PC-9 (cell line): ENCODE data around the gene DGKG. TPM values are rescaled to one million over a fixed set of nuclear protein-coding genes. Genes with fewer than 3 reads are reported as not detected.

Source experiments
- BruUV-seq: library from RNA; stranded (reverse); fragments of 400-500 nt; replicated peaks from 2 replicates; lab custom pipeline; 2021; lab: Mats Ljungman, UMichigan
- CTCF ChIA-PET: fragments of 300-600 bp; sonication (Branson Sonifier 250); formaldehyde crosslinking; loops from one replicate; lab custom pipeline; 2022; ENCODE audit warnings: antibody characterized with exemption; lab: Charles Lee
- POLR2A ChIA-PET: fragments of 300-600 bp; sonication (Branson Sonifier 250); formaldehyde crosslinking; loops from one replicate; lab custom pipeline; 2022; ENCODE audit warnings: antibody characterized with exemption; ENCODE audit not compliant: unreplicated experiment; lab: Charles Lee
- DNase-seq, 2 experiments: peaks; one replicate each; pipeline versions ENCODE4 v3.0.0 to v3.0.0-alpha.2; 2015 to 2022; ENCODE audit warnings: mixed read lengths in 1 of 2
- H2AFZ ChIP-seq: fragments of 200-600 bp; sonication (generic); 2 replicates; pipeline ENCODE4 v1.8.1; 2017; ENCODE audit warnings: antibody characterized with exemption
- H3F3A ChIP-seq: fragments of 200-600 bp; sonication (generic); 2 replicates; pipeline ENCODE4 v1.8.1; 2017; ENCODE audit warnings: antibody characterized with exemption, mild to moderate bottlenecking, low read depth; ENCODE audit not compliant: insufficient read depth
- H3K27ac ChIP-seq: fragments of 200-600 bp; sonication (generic); 2 replicates; pipeline ENCODE4 v1.6.1; 2016; ENCODE audit warnings: mixed run types
- H3K27me3 ChIP-seq: fragments of 200-600 bp; sonication (generic); 2 replicates; pipeline ENCODE4 v1.6.1; 2016; ENCODE audit warnings: low read depth, mixed run types; ENCODE audit not compliant: insufficient read depth
- H3K36me3 ChIP-seq: fragments of 200-600 bp; sonication (generic); 2 replicates; pipeline ENCODE4 v1.6.1; 2016; ENCODE audit warnings: low read depth, mixed run types
- H3K4me1 ChIP-seq: fragments of 200-600 bp; sonication (generic); replicated peaks from 2 replicates; pipeline ENCODE4 v1.6.1; 2016; ENCODE audit warnings: mixed run types; ENCODE audit not compliant: insufficient read depth
- H3K4me2 ChIP-seq: fragments of 200-600 bp; sonication (generic); 2 replicates; pipeline ENCODE4 v1.6.1; 2017; ENCODE audit warnings: mixed run types
- H3K4me3 ChIP-seq: fragments of 200-600 bp; sonication (generic); 2 replicates; pipeline ENCODE4 v1.6.1; 2016; ENCODE audit warnings: mixed run types
- H3K79me2 ChIP-seq: fragments of 200-600 bp; sonication (generic); 2 replicates; pipeline ENCODE4 v1.6.1; 2017; ENCODE audit warnings: low read depth, mixed run types
- H3K9me2 ChIP-seq: fragments of 200-600 bp; sonication (generic); 2 replicates; pipeline ENCODE4 v1.8.1; 2017; ENCODE audit warnings: mild to moderate bottlenecking; ENCODE audit not compliant: insufficient read depth
- H3K9me3 ChIP-seq: fragments of 200-600 bp; sonication (generic); 2 replicates; pipeline ENCODE4 v1.8.1; 2016; ENCODE audit warnings: low read depth; ENCODE audit not compliant: insufficient read depth
- H4K20me1 ChIP-seq: fragments of 200-600 bp; sonication (generic); 2 replicates; pipeline ENCODE4 v1.8.1; 2017; ENCODE audit not compliant: insufficient read depth
- EZH2 ChIP-seq: fragments of 200-600 bp; sonication (generic); IDR thresholded peaks from 2 replicates; pipeline ENCODE4 v1.8.0; 2017; ENCODE audit warnings: antibody characterized with exemption, low read depth
- intact Hi-C: fragments of 100-400 bp; cut with micrococcal nuclease; formaldehyde crosslinking; loops from one replicate; pipeline ENCODE4 v1.10.0; 2022; ENCODE audit not compliant: unreplicated experiment
- total RNA-seq: library from RNA; stranded (reverse); gene quantifications from 2 replicates; pipeline ENCODE4 v1.2.3, GENCODE V29; 2021
- TF ChIP-seq, protein P1 (sequence below): fragments of 200-600 bp; sonication (generic); conservative IDR thresholded peaks from 2 replicates; pipeline ENCODE4 v1.6.1; 2017; ENCODE audit warnings: mixed run types, antibody characterized with exemption, mild to moderate bottlenecking, moderate library complexity

The DGKG gene
- total RNA-seq, 1 experiment from 2014 or later: 20.0 TPM

DNA sequence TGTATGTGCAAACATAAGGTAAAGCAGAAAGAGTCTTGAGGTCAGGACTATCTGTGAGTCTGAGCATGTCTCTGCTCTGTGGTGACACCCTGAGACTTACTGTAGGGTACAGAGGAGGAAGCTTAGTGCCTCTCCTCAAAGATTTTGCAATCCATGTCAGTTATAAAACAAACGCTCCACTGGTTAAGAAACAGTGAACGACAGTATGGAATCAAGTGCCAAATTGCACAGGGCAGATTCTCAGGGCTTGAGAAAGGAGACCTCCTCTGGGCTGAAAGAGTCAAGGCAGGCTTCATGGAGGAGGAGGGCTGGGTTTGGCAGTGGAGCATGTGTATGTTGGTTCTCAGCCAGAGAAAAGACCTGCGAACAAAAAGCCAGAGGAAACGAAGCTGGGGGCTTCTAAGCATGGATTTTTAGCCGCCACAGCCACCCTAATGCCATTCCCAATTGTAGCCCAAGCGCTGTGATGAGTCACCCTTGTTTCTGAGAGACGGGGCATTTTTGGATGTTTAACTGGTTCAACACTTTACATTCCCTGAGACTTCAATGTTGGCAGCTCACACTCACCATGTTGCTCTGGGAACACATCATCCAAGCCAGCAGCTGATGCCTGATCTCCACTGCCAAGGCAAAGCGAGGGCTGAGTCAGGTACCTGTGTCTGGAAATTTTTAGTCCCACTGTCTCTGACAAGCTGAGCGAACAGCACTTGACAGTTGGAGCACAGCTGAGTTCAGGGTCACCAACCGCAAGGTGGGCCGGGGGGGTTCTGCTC lies 3.4 kb upstream of the DGKG start:
- intact Hi-C loops: no loop called here
- Histone ChIP-seq H3K4me3 (no peak overlapping the region), H3F3A (no peaks in the 10 kb centered on the region), H3K4me1 (no peaks in the 10 kb centered on the region), H3K79me2 (no peaks in the 10 kb centered on the region), H3K9me3 (no peaks in the 10 kb centered on the region), H3K27ac (no peak overlapping the region), H4K20me1 (no peaks in the 10 kb centered on the region), H2AFZ (no peak overlapping the region), H3K36me3 (no peaks in the 10 kb centered on the region), H3K9me2 (no peaks in the 10 kb centered on the region), H3K27me3 (peaks cover 100% of the 10 kb centered on the region), H3K4me2 (no peak overlapping the region)
- TF ChIP-seq EZH2: no peak
- DNase-seq: no peak
- BruUV-seq: no TSS peak
- CTCF ChIA-PET: no interaction called here
- POLR2A ChIA-PET: no interaction called here

DNA sequence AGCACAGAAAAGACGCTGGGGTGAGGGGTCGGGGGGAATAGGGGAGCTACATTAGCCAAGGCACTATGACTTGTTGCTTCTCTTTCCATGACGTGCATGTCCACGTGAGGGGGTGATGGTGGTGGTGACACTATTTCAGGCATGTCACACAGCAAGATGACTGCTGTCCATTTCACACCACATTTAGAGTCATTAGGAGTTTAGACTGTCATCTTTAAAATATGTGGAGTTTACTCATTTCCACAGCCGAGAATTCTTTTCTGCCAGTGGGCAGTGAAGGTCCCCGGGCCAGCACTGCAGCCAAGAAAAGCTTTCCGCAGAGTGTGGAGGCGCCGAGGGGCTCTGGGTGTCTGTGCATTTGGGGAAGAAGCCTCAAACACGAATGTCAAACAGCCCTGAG lies 954 bp upstream of the DGKG start:
- POLR2A ChIA-PET: no interaction called here
- Histone ChIP-seq H3K79me2 (no peaks in the 10 kb centered on the region), H3K36me3 (no peaks in the 10 kb centered on the region), H3F3A (no peaks in the 10 kb centered on the region), H3K9me3 (no peaks in the 10 kb centered on the region), H3K4me3 (no peak overlapping the region), H2AFZ (no peak overlapping the region), H3K27ac (no peak overlapping the region), H3K27me3 (peaks cover 90% of the 10 kb centered on the region), H4K20me1 (no peaks in the 10 kb centered on the region), H3K9me2 (no peaks in the 10 kb centered on the region), H3K4me1 (no peaks in the 10 kb centered on the region), H3K4me2 (no peak overlapping the region)
- intact Hi-C loops: no loop called here
- no TSS peak for BruUV-seq
- no peak for DNase-seq
- CTCF ChIA-PET: no interaction called here
- TF ChIP-seq, protein P1, sequence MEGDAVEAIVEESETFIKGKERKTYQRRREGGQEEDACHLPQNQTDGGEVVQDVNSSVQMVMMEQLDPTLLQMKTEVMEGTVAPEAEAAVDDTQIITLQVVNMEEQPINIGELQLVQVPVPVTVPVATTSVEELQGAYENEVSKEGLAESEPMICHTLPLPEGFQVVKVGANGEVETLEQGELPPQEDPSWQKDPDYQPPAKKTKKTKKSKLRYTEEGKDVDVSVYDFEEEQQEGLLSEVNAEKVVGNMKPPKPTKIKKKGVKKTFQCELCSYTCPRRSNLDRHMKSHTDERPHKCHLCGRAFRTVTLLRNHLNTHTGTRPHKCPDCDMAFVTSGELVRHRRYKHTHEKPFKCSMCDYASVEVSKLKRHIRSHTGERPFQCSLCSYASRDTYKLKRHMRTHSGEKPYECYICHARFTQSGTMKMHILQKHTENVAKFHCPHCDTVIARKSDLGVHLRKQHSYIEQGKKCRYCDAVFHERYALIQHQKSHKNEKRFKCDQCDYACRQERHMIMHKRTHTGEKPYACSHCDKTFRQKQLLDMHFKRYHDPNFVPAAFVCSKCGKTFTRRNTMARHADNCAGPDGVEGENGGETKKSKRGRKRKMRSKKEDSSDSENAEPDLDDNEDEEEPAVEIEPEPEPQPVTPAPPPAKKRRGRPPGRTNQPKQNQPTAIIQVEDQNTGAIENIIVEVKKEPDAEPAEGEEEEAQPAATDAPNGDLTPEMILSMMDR: no peak
- no peak for TF ChIP-seq EZH2

DNA sequence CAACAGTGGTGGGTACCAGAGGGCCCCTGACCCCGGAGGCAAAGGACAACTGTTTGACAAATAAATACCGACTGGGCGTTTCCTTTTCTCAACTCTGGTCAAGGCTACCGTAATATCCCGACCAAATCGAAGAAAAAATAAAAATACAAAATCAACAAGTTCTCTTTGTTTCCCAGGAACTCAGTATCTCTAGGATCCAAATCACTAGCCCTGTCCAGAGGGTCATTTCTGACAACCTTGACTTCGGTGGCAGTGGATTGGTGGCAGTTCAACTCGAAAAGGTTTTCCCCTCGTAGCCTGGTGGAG lies 456 bp upstream of the DGKG start:
- no peak overlapping the region for H3K4me3 ChIP-seq
- no peak overlapping the region for H3K27ac ChIP-seq
- ChIA-PET CTCF (no interaction called here), POLR2A (no interaction called here)
- H3K4me1 ChIP-seq: no peaks in the 10 kb centered on the region
- TF ChIP-seq, protein P1: no peak
- TF ChIP-seq EZH2: no peak
- BruUV-seq: no TSS peak
- no peak overlapping the region for H2AFZ ChIP-seq
- intact Hi-C loops: no loop called here
- no peaks in the 10 kb centered on the region for H3K79me2 ChIP-seq
- no peak overlapping the region for H3K4me2 ChIP-seq
- no peaks in the 10 kb centered on the region for H3K36me3 ChIP-seq
- DNase-seq: no peak
- no peaks in the 10 kb centered on the region for H4K20me1 ChIP-seq
- H3K9me2 ChIP-seq: no peaks in the 10 kb centered on the region
- peaks cover 88% of the 10 kb centered on the region for H3K27me3 ChIP-seq
- no peaks in the 10 kb centered on the region for H3F3A ChIP-seq
- H3K9me3 ChIP-seq: no peaks in the 10 kb centered on the region
